AG09319 (cell line): ENCODE data around the gene RNU6-1.

ENCODE experiments used
- DNase-seq: peaks from one replicate; pipeline ENCODE4 v3.0.0-alpha.2; 2010; ENCODE audit warnings: low read depth; ENCODE audit errors: extremely low read depth
- TF ChIP-seq, protein P1 (sequence below): IDR thresholded peaks from 2 replicates; pipeline ENCODE4 v1.5.1; 2011; ENCODE audit warnings: low read depth, mild to moderate bottlenecking, inconsistent platforms, low read length, moderate library complexity

The RNU6-1 gene

DNA sequence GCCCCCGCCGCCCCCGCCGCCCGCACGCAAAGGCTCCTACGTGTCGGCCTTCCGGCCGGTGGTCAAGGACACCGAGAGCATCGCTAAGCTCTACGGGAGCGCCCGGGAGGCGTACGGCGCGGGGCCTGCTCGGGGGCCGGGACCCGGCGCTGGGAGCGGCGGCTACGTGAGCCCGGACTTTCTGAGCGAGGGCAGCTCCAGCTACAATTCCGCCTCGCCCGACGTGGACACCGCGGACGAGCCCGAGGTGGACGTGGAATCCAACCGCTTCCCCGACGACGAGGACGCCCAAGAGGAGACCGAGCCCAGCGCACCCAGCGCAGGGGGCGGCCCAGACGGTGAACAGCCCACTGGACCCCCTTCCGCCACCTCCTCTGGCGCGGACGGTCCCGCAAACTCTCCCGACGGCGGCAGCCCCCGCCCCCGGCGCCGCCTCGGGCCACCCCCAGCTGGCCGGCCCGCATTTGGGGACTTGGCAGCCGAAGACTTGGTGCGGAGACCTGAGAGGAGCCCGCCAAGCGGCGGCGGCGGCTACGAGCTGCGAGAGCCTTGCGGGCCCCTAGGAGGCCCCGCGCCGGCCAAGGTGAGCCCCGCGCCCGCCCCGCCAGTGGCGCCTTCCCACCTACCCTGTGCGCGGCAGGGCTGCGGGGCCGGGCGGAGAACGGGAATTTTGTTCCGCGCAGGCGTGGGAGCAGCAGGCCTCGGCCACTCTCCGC is 12.1 kb downstream of the RNU6-1 start:
- DNase-seq, result no peak
- TF ChIP-seq, protein P1, sequence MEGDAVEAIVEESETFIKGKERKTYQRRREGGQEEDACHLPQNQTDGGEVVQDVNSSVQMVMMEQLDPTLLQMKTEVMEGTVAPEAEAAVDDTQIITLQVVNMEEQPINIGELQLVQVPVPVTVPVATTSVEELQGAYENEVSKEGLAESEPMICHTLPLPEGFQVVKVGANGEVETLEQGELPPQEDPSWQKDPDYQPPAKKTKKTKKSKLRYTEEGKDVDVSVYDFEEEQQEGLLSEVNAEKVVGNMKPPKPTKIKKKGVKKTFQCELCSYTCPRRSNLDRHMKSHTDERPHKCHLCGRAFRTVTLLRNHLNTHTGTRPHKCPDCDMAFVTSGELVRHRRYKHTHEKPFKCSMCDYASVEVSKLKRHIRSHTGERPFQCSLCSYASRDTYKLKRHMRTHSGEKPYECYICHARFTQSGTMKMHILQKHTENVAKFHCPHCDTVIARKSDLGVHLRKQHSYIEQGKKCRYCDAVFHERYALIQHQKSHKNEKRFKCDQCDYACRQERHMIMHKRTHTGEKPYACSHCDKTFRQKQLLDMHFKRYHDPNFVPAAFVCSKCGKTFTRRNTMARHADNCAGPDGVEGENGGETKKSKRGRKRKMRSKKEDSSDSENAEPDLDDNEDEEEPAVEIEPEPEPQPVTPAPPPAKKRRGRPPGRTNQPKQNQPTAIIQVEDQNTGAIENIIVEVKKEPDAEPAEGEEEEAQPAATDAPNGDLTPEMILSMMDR, result no peak

GRCh38 chr15:67826717-67827561 is 12.9 kb downstream of the RNU6-1 start:
- TF ChIP-seq, protein P1, result no peak
- no peak for DNase-seq

DNA sequence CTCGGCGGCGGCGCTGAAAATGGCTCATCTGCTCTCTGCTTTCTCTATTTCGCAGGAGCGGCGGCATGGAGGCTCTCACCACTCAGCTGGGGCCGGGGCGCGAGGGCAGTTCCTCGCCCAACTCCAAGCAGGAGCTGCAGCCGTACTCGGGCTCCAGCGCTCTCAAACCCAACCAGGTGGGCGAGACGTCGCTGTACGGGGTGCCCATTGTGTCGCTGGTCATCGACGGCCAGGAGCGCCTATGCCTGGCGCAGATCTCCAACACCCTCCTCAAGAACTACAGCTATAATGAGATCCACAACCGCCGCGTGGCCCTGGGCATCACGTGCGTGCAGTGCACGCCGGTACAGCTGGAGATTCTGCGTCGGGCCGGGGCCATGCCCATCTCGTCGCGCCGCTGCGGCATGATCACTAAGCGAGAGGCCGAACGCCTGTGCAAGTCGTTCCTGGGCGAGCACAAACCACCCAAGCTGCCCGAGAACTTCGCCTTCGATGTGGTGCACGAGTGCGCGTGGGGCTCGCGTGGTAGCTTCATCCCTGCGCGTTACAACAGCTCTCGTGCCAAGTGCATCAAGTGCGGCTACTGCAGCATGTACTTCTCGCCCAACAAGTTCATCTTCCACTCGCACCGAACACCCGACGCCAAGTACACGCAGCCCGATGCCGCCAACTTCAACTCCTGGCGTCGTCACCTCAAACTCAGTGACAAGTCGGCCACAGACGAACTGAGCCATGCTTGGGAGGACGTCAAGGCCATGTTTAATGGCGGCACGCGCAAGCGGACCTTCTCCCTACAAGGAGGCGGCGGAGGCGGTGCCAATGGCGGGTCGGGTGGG is 13.7 kb downstream of the RNU6-1 start:
- TF ChIP-seq, protein P1, result no peak
- DNase-seq, result no peak

DNA sequence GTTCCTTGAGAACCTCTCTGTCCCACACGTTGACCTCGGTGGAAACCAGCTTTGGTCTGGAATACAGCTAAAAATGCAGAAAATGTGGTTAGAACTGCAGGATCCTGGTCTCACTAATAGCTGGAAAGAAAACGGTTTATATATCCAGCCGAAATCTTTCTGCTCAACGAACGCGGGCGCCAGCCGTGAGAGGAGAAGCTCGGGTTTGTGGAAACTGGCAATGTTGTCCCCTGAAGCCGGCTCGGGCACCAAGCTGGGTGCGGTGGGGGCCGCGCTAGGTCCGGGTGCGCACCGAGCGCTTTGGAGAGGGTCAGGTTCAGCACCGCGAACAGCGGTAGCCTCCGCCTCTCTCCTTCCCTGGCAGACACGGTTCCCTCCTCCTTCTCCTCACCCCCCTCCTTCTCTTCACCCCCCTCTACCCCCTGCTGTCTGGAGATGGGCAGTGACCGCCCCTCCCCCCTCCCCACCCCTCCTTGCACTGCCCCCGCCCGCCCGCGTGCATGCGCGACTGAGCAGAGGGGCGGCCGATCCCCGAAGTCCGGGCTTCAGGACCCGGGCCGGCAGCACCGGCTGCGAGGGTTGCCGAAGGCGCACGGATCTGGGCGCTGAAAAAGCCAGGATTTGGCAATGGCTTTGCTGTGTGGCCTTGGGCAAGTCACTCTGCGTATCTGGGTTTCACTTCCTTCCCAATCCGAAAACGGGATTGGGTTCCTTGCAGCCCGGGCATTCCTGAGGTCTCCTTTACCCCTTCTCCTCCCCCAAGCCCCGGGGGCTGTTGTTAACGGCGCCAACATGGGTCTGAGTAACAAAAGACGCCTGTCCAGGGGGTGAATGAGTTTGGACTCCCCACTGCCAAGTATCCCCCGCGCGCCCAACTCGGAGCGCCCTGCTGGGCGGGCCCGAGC is 14.6 kb downstream of the RNU6-1 start, which contains the start of gene SKOR1:
Gene SKOR1, plus strand, starts transcription at position 534 of the 905 bp plus-strand sequence. Its CDS starts 94 bp downstream, at position 628.
- no peak for DNase-seq

DNA sequence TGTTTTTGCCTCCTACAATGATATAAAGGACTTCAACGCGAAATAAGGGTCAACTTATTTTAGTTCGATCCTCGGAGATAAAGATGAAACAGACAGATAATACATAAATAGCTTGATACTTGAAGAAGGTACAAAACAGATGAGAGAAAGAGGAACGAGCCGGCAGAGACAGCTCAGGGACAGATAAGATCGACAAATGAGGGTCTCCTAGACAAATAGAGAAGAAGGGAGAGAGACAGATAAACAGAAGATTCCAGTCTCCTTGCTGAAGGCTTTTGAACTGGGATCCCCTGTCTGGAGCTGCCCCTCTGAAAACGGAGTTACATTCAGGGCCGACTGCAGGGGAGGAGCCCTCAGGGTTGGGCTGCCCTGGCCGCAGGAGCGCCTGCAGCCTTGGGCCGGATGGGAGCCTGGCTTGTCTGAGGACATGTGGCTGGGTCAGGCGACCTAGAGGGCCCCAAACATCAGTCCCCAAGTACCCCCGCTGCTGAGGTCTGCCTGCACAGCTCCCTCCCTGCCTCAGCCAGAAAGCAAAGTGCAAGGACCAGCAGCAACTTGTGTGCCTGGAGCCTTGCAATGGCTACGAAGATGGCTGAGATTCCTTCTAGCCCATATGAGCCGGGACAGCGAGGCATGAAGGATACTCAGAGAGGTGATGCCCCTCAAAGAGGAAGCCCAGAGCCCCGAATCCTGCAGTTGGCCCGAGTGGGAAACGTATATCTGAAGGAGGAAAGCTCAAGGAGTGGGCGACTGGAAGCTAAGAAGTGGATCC is 15.5 kb downstream of the RNU6-1 start:
- TF ChIP-seq, protein P1, result no peak
- DNase-seq, result no peak

More for the DNA sequence above, 14.6 kb downstream of the RNU6-1 start, which contains the start of gene SKOR1:
- TF ChIP-seq, protein P1, result no peak
